Nephron progenitor cell (in vitro differentiated cells): ENCODE measurements around the gene MOV10L1.

Experiments
- DNase-seq: peaks from one replicate; pipeline ENCODE4 v3.0.0; 2021
- H3K27ac Mint-ChIP-seq: 2 replicates; pipeline ENCODE4 v1.8.0; 2021; ENCODE audit warnings: mild to moderate bottlenecking, moderate library complexity, mixed read lengths
- H3K27me3 Mint-ChIP-seq: 2 replicates; pipeline ENCODE4 v1.8.0; 2021; ENCODE audit warnings: mild to moderate bottlenecking, low read depth, mixed read lengths; ENCODE audit not compliant: poor library complexity
- H3K36me3 Mint-ChIP-seq: 2 replicates; pipeline ENCODE4 v1.8.0; 2021; ENCODE audit warnings: low read depth, mixed read lengths
- H3K4me1 Mint-ChIP-seq: 2 replicates; pipeline ENCODE4 v1.8.0; 2021; ENCODE audit warnings: mixed read lengths
- H3K4me3 Mint-ChIP-seq: 2 replicates; pipeline ENCODE4 v1.8.0; 2021; ENCODE audit warnings: mild to moderate bottlenecking, moderate library complexity, mixed read lengths
- H3K9me3 Mint-ChIP-seq: 2 replicates; pipeline ENCODE4 v1.8.0; 2021; ENCODE audit warnings: mild to moderate bottlenecking, moderate library complexity, mixed read lengths
- TF ChIP-seq, protein P1 (sequence below): fragments of 200-600 bp; sonication (generic); IDR thresholded peaks from 2 replicates; pipeline ENCODE4 v1.5.0; 2021; ENCODE audit warnings: antibody characterized with exemption

Gene MOV10L1

DNA sequence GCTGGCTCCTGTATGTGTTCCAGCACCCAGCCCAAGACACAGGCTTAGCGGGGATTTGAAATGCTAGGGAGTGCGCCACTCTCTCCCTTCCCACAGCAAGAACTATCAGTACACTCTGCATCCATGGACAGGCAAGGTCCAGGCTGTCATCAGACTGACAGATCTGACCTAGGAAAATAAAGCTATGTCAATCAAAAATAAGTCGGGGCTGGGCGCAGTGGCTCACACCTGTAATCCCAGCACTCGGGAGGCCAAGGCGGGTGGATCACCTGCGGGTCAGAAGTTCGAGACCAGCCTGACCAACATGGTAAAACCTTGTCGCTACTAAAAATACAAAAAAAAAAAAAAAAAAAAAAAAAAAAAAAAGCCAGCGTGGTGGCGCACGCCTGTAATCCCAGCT, 1.7 kb upstream of the MOV10L1 start:
- TF ChIP-seq, protein P1, sequence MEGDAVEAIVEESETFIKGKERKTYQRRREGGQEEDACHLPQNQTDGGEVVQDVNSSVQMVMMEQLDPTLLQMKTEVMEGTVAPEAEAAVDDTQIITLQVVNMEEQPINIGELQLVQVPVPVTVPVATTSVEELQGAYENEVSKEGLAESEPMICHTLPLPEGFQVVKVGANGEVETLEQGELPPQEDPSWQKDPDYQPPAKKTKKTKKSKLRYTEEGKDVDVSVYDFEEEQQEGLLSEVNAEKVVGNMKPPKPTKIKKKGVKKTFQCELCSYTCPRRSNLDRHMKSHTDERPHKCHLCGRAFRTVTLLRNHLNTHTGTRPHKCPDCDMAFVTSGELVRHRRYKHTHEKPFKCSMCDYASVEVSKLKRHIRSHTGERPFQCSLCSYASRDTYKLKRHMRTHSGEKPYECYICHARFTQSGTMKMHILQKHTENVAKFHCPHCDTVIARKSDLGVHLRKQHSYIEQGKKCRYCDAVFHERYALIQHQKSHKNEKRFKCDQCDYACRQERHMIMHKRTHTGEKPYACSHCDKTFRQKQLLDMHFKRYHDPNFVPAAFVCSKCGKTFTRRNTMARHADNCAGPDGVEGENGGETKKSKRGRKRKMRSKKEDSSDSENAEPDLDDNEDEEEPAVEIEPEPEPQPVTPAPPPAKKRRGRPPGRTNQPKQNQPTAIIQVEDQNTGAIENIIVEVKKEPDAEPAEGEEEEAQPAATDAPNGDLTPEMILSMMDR: no peak
- H3K27me3 Mint-ChIP-seq: peaks cover 11% of the 10 kb centered on the region
- H3K4me1 Mint-ChIP-seq: peaks cover 7% of the 10 kb centered on the region
- H3K27ac Mint-ChIP-seq: no peak overlapping the region
- no peak overlapping the region for H3K4me3 Mint-ChIP-seq
- DNase-seq: no peak
- H3K36me3 Mint-ChIP-seq: no peaks in the 10 kb centered on the region
- H3K9me3 Mint-ChIP-seq: peaks cover 25% of the 10 kb centered on the region

DNA sequence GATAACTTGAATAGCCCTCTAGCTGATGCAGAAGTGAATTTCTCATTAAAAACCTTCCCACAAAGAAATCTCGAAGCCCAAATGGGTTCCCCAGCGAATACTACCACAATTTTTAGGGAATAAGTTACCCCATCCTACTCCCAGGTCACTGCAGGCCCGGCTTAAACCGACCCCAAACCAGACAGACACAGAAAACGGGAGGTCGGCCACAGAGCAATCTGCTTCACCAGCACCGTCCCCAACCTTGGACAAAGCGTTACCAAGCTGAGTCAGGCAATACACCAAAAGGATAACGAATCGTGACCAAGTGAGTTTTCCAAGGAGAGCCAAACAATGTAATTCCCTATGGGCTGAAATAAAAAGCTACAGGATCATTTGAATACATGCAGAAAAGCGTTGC, 575 bp upstream of the MOV10L1 start:
- H3K36me3 Mint-ChIP-seq: no peaks in the 10 kb centered on the region
- H3K4me3 Mint-ChIP-seq: no peak overlapping the region
- H3K4me1 Mint-ChIP-seq: no peaks in the 10 kb centered on the region
- H3K9me3 Mint-ChIP-seq: peaks cover 25% of the 10 kb centered on the region
- DNase-seq: no peak
- H3K27ac Mint-ChIP-seq: no peak overlapping the region
- H3K27me3 Mint-ChIP-seq: peaks cover 8% of the 10 kb centered on the region
- TF ChIP-seq, protein P1: no peak

DNA sequence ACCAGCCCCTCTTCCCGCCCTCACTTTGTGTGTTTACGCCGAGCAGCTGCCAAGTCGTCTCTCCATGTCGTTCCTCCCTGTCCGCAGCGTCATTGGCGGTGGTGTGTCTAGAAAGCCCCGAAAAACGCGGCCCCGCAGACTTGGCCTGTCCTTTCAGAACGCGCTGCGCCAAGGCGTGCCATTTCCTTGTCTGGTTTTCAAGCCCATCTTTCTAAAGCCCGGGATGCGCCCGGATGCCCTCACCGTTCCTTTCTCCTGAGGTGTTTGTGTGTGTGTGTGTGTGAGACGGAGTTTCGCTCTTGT, 557 bp downstream of the MOV10L1 start:
- no peaks in the 10 kb centered on the region for H3K36me3 Mint-ChIP-seq
- H3K27ac Mint-ChIP-seq: no peak overlapping the region
- TF ChIP-seq, protein P1: no peak
- peaks cover 11% of the 10 kb centered on the region for H3K27me3 Mint-ChIP-seq
- no peak for DNase-seq
- H3K4me3 Mint-ChIP-seq: no peak overlapping the region
- H3K9me3 Mint-ChIP-seq: peaks cover 25% of the 10 kb centered on the region
- no peaks in the 10 kb centered on the region for H3K4me1 Mint-ChIP-seq

DNA sequence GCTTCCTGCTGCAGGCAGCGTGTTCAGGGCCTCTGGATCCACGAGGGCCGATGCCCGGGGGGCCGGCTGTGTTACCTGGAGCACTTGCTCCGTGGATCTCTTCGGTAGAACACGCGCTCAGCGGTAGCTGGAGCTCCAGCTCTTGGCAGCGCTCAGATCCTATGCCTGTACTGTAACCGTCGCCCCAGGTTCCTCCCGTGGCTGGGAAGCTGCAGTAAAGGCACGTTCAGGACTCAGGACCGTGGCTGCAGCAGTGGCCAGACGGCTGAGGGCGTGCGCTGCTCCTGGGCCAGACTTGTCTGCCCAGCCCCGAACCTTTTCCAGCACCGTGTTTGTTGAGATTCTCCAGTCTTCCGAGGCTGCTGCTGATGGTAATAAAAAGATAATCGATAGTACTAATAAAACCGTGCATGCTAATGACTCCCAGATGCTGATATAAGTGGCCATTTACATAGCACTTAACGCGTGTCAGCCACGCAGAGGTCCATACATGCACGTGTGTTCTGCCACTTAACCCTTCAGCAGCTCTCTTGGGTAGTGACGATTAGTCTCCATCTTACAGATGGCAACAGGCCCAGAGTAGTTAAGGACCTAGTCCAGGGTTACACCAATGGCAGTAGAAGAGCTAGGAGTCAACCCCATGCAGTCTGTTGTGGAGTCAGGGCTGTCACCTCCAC, 1.4 kb downstream of the MOV10L1 start:
- Mint-ChIP-seq H3K27me3 (peaks cover 15% of the 10 kb centered on the region), H3K4me3 (no peak overlapping the region), H3K27ac (no peak overlapping the region), H3K36me3 (no peaks in the 10 kb centered on the region), H3K4me1 (no peaks in the 10 kb centered on the region), H3K9me3 (peaks cover 25% of the 10 kb centered on the region)
- DNase-seq: no peak
- TF ChIP-seq, protein P1: no peak

DNA sequence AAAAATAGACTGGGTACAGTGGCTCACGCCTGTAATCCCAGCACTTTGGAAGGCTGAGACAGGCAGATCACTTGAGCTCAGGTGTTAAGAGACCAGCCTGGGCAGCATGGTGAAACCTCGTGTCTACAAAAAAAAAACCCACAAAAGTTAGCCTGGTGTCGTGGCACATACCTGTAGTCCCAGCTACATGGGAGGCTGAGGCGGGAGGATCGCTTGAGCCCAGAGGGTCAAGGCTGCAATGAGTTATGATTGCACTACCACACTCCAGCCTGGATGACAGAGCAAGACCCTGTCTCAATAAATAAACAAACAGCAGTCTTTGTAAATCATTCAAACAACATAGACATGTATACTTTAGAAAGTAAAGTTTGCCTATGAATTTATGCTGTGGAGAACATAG, 2.5 kb downstream of the MOV10L1 start:
- no peaks in the 10 kb centered on the region for H3K4me1 Mint-ChIP-seq
- H3K36me3 Mint-ChIP-seq: no peaks in the 10 kb centered on the region
- H3K27ac Mint-ChIP-seq: no peak overlapping the region
- H3K27me3 Mint-ChIP-seq: peaks cover 24% of the 10 kb centered on the region
- no peak for DNase-seq
- peaks cover 16% of the 10 kb centered on the region for H3K9me3 Mint-ChIP-seq
- TF ChIP-seq, protein P1: no peak
- H3K4me3 Mint-ChIP-seq: no peak overlapping the region

DNA sequence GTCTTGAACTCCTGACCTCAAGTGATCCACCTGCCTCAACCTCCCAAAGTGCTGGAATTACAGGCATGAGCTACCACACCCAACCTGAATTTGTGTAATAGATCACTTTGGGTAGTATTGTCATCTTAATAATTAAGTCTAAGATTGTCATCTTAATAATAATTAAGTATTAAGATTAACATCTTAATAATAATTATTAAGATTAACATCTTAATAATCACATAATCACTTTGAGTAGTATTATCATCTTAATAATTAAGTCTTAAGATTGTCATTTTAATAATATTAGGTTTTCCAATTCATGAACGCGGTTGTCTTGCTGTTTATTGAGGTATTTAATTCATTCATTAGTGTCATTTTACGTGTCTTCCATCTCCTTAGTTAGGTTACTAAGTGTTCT, 8.2 kb downstream of the MOV10L1 start:
- peaks cover 11% of the 10 kb centered on the region for H3K4me1 Mint-ChIP-seq
- no peaks in the 10 kb centered on the region for H3K36me3 Mint-ChIP-seq
- no peak overlapping the region for H3K4me3 Mint-ChIP-seq
- H3K9me3 Mint-ChIP-seq: no peaks in the 10 kb centered on the region
- TF ChIP-seq, protein P1: no peak
- DNase-seq: no peak
- H3K27ac Mint-ChIP-seq: no peak overlapping the region
- H3K27me3 Mint-ChIP-seq: peaks cover 21% of the 10 kb centered on the region
